GM12872 (cell line): ENCODE measurements around the gene CCDC138.

Experiments used
- CTCF ChIP-seq: IDR thresholded peaks from 3 replicates; pipeline ENCODE4 v1.5.1; 2011; ENCODE audit warnings: low read depth, mild to moderate bottlenecking, low read length, moderate library complexity; ENCODE audit not compliant: insufficient read depth

CCDC138 gene

GRCh38 chr2:108786354-108787215, at the start of gene CCDC138:
Gene CCDC138, plus strand, starts transcription at chr2:108786771. Its CDS starts 52 bp downstream, at chr2:108786823.
- no peak for TF ChIP-seq CTCF

GRCh38 chr2:108776475-108776874, 10.1 kb upstream of the CCDC138 start:
- TF ChIP-seq CTCF: no peak

GRCh38 chr2:108778857-108779256, 7.7 kb upstream of the CCDC138 start:
- no peak for TF ChIP-seq CTCF

GRCh38 chr2:108786008-108786353, 590 bp upstream of the CCDC138 start:
- TF ChIP-seq CTCF: no peak

- TF ChIP-seq CTCF: no peak
Observed at GRCh38 chr2:108787216-108787541, 608 bp downstream of the CCDC138 start.

- TF ChIP-seq CTCF: no peak
Observed at GRCh38 chr2:108803045-108803736, 16.6 kb downstream of the CCDC138 start.

GRCh38 chr2:108805032-108805431, 18.5 kb downstream of the CCDC138 start:
- no peak for TF ChIP-seq CTCF
